Nucleus accumbens (tissue), 56 donors: ENCODE data around the gene TXNDC2.
A peak's percentile ranks its signal among the peaks of the same experiment; 100 is the strongest.
"Not testable (repeated sequence)": the region's sequence is repeated elsewhere in the genome, so short reads cannot be mapped to it uniquely, and the experiment has no call there.

Source experiments
- DNase-seq, 56 donors: peaks; one replicate each; lab custom pipeline; 2025; lab: John Stamatoyannopoulos, UW

Gene TXNDC2

GRCh38 chr18:9885170-9886004, at the start of gene TXNDC2:
TXNDC2 (plus strand) TSS chr18:9885973; CDS start chr18:9886681, 708 bp downstream.
- DNase-seq, result no peak

DNA sequence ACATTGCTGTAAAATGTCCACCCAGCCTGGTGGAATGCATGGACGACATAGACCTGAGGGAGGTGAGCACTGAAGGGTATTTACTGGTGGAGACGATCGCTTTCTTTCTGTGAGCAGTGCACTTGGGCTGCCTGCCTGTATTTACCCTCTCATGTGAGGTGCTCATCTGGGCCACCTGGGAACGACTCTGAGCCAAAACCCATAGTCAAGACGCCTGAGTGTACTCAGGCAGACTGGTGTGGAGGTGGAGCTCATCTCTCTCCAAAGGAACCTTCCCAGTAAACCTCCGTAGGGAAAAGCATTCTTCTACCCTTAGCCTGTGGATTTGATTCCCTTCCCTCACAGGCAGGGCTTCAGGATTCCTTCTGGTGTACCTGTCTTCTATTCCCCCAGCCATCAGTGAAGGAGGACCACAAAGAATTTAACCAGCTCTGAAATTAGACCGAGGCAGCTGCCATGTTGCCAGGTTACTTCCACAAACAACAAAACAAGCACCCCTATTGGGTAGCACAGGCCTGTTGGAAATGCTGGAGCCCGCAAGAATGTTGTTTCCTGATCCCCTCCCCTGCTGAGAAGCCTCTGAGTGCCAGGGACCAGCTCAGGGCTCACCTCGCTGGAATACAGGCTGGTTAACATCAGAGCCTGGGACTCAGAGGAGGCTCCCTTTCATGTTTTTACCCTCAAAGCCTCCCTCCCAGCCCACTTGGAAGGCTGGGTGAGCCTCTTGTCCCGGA, 47.5 kb upstream of the TXNDC2 start:
- no peak for DNase-seq

- DNase-seq, result no peak
These were observed 46.6 kb upstream of the TXNDC2 start for GRCh38 chr18:9839211-9839610.

DNA sequence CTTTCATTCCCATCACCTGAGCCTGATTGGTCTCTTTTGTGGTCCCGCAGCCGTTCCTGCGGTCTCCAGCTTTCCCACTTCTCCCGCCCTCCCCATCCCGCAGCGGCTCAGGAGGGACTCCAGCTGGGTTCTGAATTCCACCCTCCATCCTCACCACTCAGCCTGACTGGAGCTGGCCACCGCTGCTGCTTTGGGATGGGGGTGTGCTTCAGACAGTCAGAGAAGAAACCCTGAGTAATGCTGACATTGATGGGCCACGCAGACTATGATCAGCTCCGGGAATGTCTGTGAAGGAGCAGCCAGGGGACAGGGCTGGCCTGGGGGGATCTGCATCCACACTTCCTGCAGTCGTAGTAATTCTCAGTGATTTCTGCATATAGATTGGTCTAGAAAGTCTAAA, 45.9 kb upstream of the TXNDC2 start:
- no peak for DNase-seq

- DNase-seq, result no peak
These were observed 44.0 kb upstream of the TXNDC2 start for GRCh38 chr18:9841752-9842151.

DNA sequence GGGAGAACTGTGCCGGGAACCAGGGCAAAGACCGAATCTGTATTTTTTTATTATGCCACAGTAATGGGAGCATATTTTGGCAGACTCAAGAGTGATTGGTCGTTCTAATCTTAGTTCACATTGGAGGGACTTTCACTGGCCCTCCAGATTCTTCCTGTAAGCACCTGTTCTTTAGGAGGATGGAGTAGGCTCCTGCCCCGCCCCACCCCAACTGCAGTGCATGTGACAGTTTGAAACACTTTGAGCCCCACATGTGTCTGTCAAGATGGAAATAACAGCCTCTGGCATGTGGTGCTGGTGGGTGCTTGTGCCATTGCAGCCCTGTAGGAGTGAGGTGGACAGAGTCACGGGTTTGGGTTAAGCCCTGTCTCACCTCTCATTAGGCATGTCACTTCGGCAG, 43.3 kb upstream of the TXNDC2 start:
- DNase-seq, result no peak

DNA sequence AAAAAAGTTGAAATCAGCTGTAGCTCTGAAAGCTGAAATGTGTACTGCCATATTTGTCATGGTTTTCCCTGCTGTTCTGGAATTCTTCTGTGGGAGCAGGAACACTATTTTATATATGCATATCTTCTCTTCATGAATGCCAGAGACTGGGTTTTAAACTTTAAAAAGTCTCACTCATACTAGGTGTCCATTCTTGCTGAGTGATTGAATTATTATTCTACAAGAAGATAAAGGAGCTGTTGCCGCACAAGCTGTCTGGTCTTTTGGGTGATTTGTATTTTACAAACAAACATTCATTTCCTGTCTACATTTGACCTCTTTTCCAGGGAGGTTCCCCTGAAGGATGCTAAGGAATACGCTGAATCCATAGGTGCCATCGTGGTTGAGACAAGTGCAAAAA, 40.5 kb upstream of the TXNDC2 start:
- DNase-seq, result no peak

GRCh38 chr18:9846162-9846925, 39.4 kb upstream of the TXNDC2 start:
- DNase-seq, result no peak

- DNase-seq, result no peak
These were observed 37.4 kb upstream of the TXNDC2 start for GRCh38 chr18:9848170-9848879.

DNA sequence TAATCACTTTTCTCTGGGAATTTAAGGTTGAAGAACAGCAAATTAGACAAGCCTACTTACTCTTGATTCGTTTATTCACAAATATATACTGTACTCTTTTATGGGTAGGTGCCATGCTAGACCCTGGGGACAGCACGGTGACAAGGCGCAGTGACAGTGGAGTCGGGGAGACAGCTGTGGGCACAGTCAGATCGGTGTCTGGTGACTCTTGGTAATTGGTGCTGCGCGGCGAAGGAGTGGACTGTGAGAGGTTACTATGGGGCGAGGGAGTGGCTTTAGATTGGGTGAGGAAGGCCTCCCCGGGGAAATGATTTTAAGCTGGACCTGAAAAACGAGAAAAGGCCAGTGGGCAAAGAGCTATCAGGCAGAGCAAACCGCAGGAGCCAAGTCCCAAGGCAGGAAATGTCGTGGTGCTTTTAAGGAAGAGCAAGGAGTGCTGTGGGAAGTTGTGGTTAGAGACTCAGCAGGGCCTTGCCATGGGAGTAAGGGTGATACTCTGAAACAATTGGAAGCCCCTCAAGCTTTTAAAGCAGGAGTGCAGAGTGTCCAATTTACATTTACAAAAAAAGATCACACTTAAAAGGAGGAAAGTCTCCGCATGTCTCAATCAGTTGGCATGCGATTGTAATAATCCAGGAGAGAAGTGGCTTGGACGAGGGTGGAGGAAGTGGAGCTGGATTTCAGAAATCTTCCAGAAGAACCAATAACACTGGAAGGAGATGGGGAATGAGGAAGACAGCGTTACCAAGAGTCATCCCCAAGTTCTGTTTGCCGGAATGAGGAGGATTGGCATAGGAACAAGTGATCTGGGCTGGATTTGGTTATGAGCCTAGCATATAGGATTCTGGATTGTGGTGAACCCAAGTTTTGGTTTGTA, 36.1 kb upstream of the TXNDC2 start:
- peak in 1 of 56 donors; percentile 8 for DNase-seq

- DNase-seq, result no peak
These were observed 35.5 kb upstream of the TXNDC2 start for GRCh38 chr18:9850309-9850708.

GRCh38 chr18:9851511-9851910, 34.3 kb upstream of the TXNDC2 start:
- DNase-seq, result no peak

GRCh38 chr18:9852266-9853081, 33.3 kb upstream of the TXNDC2 start:
- DNase-seq, result no peak

DNA sequence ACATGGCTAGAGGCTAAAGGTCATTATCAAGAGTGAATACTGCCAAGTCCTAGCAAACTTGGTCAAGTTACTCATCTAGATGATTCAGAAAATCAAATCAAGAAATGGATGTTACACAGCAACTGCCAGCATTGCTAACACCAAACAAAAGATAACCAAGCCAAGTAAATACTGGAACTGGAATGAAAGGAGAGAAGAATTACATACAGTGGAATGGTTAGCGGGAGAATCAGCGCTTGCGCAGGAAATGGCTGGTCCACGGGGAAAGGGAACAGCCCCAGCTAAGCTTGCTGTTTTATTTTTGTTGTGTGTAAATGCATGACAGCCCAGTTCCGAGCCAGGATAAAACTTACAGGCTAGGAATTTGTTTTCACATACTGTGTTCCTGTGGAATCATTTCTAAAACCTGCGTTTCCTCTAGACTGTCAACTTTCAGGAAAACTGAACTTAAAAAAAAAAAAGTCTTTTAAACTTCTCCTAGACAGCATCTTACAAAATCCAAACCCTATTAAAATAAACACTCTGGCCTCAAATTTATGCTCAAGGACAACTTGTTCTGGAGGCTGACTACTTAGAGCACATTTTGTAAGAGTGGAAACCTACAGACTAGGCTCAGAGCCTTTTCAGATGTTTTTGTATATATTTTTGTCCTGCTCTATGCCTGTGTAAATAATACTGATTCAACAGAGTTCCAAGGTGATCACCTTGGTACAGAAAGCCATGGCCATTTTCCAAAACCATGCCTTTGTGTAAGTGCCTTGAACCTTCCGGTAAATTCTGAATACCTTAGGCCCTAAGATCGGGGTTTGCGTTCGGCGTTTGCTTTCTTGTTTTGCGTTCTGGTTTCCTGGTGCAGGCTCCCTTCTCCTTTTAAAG, 30.7 kb upstream of the TXNDC2 start:
- DNase-seq, result no peak

DNA sequence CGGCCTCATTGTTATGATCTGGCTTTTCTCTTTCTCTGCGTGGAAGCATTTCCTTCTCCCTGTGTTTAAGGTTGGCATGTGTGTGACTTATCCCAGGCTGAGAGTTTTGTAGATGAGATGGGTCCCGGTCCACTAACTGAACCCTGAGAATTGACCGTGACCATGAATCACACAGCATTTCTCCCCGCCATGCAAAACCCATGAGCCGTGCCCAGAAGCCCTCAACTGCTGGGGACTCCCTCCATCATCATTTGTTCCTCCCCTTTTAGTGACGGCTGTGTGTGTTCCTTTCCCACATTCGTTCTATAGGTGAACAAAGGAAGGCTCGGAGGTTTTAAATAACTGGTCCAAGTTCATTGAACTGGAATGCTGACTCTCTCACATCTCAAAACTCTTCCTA, 30.1 kb upstream of the TXNDC2 start:
- DNase-seq, result no peak

- no peak for DNase-seq
These were observed 29.7 kb upstream of the TXNDC2 start for GRCh38 chr18:9856092-9856491.

DNA sequence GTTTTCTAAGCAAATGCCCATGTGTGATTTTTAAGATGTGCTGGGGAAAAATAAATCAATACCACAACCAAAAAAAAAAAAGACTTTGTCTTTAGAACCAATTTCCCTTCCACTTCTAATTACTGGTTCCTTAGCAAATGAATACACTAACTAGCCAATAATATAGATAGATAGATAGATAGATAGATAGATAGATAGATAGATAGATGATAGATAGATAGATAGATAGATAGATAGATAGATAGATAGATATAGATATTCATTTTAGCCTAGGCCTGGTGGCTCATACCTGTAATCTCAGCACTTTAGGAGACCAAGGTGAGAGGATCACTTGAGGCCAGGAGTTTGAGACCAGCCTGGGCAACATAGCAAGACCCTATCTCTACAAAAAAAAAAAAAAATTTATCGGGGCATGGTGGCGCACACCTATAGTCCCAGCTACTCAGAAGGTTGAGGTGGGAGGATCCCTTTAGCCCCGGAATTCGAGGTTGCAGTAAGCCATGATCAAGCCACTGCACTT, 28.2 kb upstream of the TXNDC2 start:
- DNase-seq, result not testable (repeated sequence)
